ENCODE data around the gene HDAC4. TPM values are rescaled to one million over a fixed set of nuclear protein-coding genes. Genes with fewer than 3 reads are reported as not detected.

HDAC4 gene
- total and polyA plus RNA-seq, 2 of the 8 experiments (the other 6 are each of a cell fraction or from before 2014, with no cell fraction given) = 15.4 to 31.5 TPM

DNA sequence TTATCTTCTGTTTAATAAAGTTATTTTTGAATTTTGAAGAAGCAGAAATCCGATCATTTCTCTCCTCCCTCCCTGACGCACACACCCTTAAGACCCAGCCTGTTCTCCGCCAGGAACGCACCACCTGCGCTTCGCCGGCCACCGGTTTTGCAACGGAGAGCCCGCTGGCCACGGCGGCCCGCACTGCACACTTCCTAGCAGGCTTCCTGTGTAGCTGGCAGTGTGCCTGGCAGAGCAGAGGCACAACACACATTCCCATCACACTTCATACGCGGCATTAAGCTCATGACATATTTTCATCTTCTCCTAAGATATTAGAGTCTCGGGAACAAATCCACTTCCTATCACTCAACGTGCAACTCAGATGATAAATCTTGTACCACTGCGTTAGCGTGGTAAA is 148.0 kb downstream of the HDAC4 start:
- 0 out of 4 replicates have a peak, but pooled peaks cover 0 to 3% of the 10 kb centered on the region in 2 experiments for H3K9me3 ChIP-seq (ENCODE audit: insufficient read depth in 2 of 2, low read depth in 1 of 2, low read length in 1 of 2)
- POLR2A ChIA-PET (ENCODE audit: partially characterized antibody) = no interaction called here
- H2BK120ac ChIP-seq (replicated peaks; ENCODE audit: low read depth, low read length) = no peak overlapping the region
- no peak overlapping the region for H3K4me3 ChIP-seq (ENCODE audit: extremely low read depth in 1 of 4, insufficient read depth in 2 of 4, low read depth in 3 of 4, low read length in 4 of 4)
- H3K4ac ChIP-seq (replicated peaks; ENCODE audit: insufficient read length, low read depth, low read length) = no peak overlapping the region
- H4K91ac ChIP-seq (replicated peaks; ENCODE audit: insufficient read length, low read length) = no peak overlapping the region
- peaks cover 7 to 16% of the 10 kb centered on the region in 2 experiments for H4K20me1 ChIP-seq (replicated peaks in 1 of 2; ENCODE audit: control insufficient read depth in 1 of 2, insufficient read depth in 2 of 2, low read length in 2 of 2)
- H4K8ac ChIP-seq (ENCODE audit: extremely low read depth, insufficient read depth, low read length) = no peak overlapping the region
- no peak overlapping the region for H2BK20ac ChIP-seq (ENCODE audit: low read length)
- H3K4me2 ChIP-seq (ENCODE audit: insufficient read depth in 1 of 2, low read depth in 2 of 2, low read length in 2 of 2) = no peak overlapping the region
- no peak overlapping the region for H2AK5ac ChIP-seq (ENCODE audit: low read depth, low read length)
- no peak overlapping the region for H4K5ac ChIP-seq (ENCODE audit: insufficient read length, low read depth, low read length)
- H3K9ac ChIP-seq (replicated peaks in 1 of 4; ENCODE audit: extremely low read depth in 1 of 4, low read depth in 3 of 4, low read length in 3 of 4) = no peak overlapping the region
- no peak overlapping the region for H3K14ac ChIP-seq (ENCODE audit: insufficient read length)
- no peak overlapping the region for H2AFZ ChIP-seq (ENCODE audit: low read length)
- no peak overlapping the region for H2BK12ac ChIP-seq (ENCODE audit: low read depth, low read length)
- H3K23ac ChIP-seq (ENCODE audit: insufficient read length) = no peak overlapping the region
- H3K4me1 ChIP-seq (replicated peaks in 1 of 4; ENCODE audit: control insufficient read depth in 3 of 4, insufficient read depth in 4 of 4, low read length in 3 of 4) = peaks cover 0 to 2% (median 0%) of the 10 kb centered on the region in 4 experiments; a peak in 4 of 7 replicates
- DNase-seq (ENCODE audit: low read depth in 1 of 2, low spot score in 2 of 2) = no peak
- FAIRE-seq = no peak
- peaks cover 11% of the 10 kb centered on the region for H3K79me1 ChIP-seq (ENCODE audit: low read depth, low read length)
- no peak overlapping the region for H3K27ac ChIP-seq (ENCODE audit: low read depth, low read length)
- peaks cover 0 to 84% of the 10 kb centered on the region in 2 experiments; a peak in 2 of 4 replicates for H3K79me2 ChIP-seq (ENCODE audit: control insufficient read depth in 1 of 2, insufficient read depth in 2 of 2, low read length in 2 of 2)
- H3K23me2 ChIP-seq (ENCODE audit: low read depth, low read length) = no peaks in the 10 kb centered on the region
- no peak overlapping the region for H2BK15ac ChIP-seq (ENCODE audit: low read length)
- CTCF ChIA-PET (ENCODE audit: partially characterized antibody) = interaction anchor here (1.2 to 1.5 kb wide), 2 partner anchors 9 to 59 kb away, joined by 3 to 6 read pairs; no protein-coding TSS in a partner anchor
- H3K27me3 ChIP-seq (replicated peaks in 1 of 4; ENCODE audit: control insufficient read depth in 3 of 4, extremely low read depth in 1 of 4, insufficient read depth in 3 of 4, low read length in 3 of 4) = no peaks in the 10 kb centered on the region; a peak in 2 of 7 replicates
- H3K18ac ChIP-seq (ENCODE audit: extremely low read depth, low read length) = no peak overlapping the region
- H3K36me3 ChIP-seq (ENCODE audit: control insufficient read depth in 2 of 4, insufficient read depth in 4 of 4, low read length in 3 of 4) = no peaks in the 10 kb centered on the region
- TF ChIP-seq RXRA (IDR thresholded peaks at IDR 0.05; ENCODE audit: insufficient read depth, low read depth, low read length) (no peak), POLR2AphosphoS5 (IDR thresholded peaks at IDR 0.05; ENCODE audit: low read depth, low read length) (no peak), JUND (IDR thresholded peaks at IDR 0.05; ENCODE audit: low read length) (no peak), SIX5 (IDR thresholded peaks at IDR 0.05; ENCODE audit: low read depth, low read length) (no peak), BRCA1 (IDR thresholded peaks at IDR 0.05; ENCODE audit: low read depth, low read length) (no peak)
- TF ChIP-seq, protein P1, sequence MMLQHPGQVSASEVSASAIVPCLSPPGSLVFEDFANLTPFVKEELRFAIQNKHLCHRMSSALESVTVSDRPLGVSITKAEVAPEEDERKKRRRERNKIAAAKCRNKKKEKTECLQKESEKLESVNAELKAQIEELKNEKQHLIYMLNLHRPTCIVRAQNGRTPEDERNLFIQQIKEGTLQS (IDR thresholded peaks at IDR 0.05; ENCODE audit: insufficient read depth, low read depth, low read length) = no peak
- no peak overlapping the region for H2BK5ac ChIP-seq (ENCODE audit: low read depth, low read length)
- no peak overlapping the region for H3K56ac ChIP-seq (replicated peaks; ENCODE audit: insufficient read length, low read depth, low read length)
- 95% methylated on average over 18 of the region's 19 CpGs; no CpG with 5 or more reads in 1 of the 2 experiments for WGBS, 2 experiments (ENCODE audit: extremely low coverage in 1 of 2, insufficient coverage in 1 of 2, insufficient read length in 1 of 2, insufficient replicate concordance in 2 of 2, low coverage in 1 of 2, low lambda C conversion rate in 2 of 2, missing lambda C conversion rate in 1 of 2)

All from H1 (cell line).